HG03159 (cell line): ENCODE data around the gene ARAP2.

Experiments
- ATAC-seq: cut with Tn5 transposase; IDR thresholded peaks from one replicate; pipeline ENCODE4 v1.9.1; 2021; ENCODE audit warnings: mild to moderate bottlenecking, moderate library complexity; ENCODE audit not compliant: unreplicated experiment

ARAP2 gene

GRCh38 chr4:36220776-36221175 lies 23.5 kb downstream of the ARAP2 start:
- ATAC-seq, result no peak

- ATAC-seq, result no peak
These were observed 26.2 kb downstream of the ARAP2 start for GRCh38 chr4:36218121-36218520.

GRCh38 chr4:36215627-36216026 lies 28.7 kb downstream of the ARAP2 start:
- no peak for ATAC-seq

- no peak for ATAC-seq
These were observed 29.4 kb downstream of the ARAP2 start for GRCh38 chr4:36214735-36215485.

- ATAC-seq, result no peak
These were observed 30.3 kb downstream of the ARAP2 start for GRCh38 chr4:36213977-36214376.

- no peak for ATAC-seq
These were observed 33.2 kb downstream of the ARAP2 start for GRCh38 chr4:36211084-36211483.

- ATAC-seq, result peak; percentile 48
These were observed 34.2 kb downstream of the ARAP2 start for GRCh38 chr4:36209941-36210649.

GRCh38 chr4:36208893-36209473 lies 35.3 kb downstream of the ARAP2 start:
- peak; percentile 80 for ATAC-seq

GRCh38 chr4:36207831-36208520 lies 36.3 kb downstream of the ARAP2 start:
- no peak for ATAC-seq

- no peak for ATAC-seq
These were observed 36.9 kb downstream of the ARAP2 start for GRCh38 chr4:36207367-36207766.

GRCh38 chr4:36206603-36207311 lies 37.6 kb downstream of the ARAP2 start:
- no peak for ATAC-seq

- ATAC-seq, result no peak
These were observed 38.3 kb downstream of the ARAP2 start for GRCh38 chr4:36206012-36206411.

- ATAC-seq, result no peak
These were observed 45.5 kb downstream of the ARAP2 start for GRCh38 chr4:36198861-36199260.

- ATAC-seq, result no peak
These were observed 46.1 kb downstream of the ARAP2 start for GRCh38 chr4:36198068-36198808.

GRCh38 chr4:36197501-36197900 lies 46.8 kb downstream of the ARAP2 start:
- ATAC-seq, result no peak

GRCh38 chr4:36196145-36196913 lies 48.0 kb downstream of the ARAP2 start:
- no peak for ATAC-seq

- ATAC-seq, result no peak
These were observed 51.4 kb downstream of the ARAP2 start for GRCh38 chr4:36192922-36193321.

GRCh38 chr4:36189511-36190226 lies 54.6 kb downstream of the ARAP2 start:
- peak; percentile 51 for ATAC-seq
